ENCODE results near the gene WBP4. TPM values are rescaled to one million over a fixed set of nuclear protein-coding genes. Genes with fewer than 3 reads are reported as not detected.

WBP4 gene
- total RNA-seq, 1 experiment from 2014 or later: 7.2 TPM

DNA sequence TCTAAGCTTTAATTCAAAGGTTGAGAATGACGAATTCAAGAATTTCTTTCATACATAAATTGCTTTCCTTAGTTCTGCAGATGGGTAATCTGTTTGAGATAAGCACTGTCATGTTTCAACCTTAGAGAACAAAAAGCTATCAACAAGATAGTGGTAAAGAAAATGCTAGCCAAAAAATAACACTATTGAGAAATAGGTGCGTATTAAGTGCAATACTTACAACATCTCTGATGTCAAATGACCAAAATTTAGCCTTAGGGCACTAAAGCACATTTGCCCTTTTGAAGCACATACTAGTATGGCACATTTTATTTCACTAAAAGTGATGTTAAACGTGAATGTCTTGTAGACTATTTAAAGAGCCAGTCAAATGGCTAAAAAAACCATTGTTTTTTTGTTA is 66.4 kb downstream of the WBP4 start:
- peaks cover 18 to 24% of the 10 kb centered on the region in 2 experiments for H3K4me1 Mint-ChIP-seq
- Histone ChIP-seq H3K4me2 (ENCODE audit: insufficient read depth, insufficient read length, low read length) (no peak overlapping the region), H2BK12ac (ENCODE audit: insufficient read length, low read depth, low read length) (no peak overlapping the region), H2AK5ac (ENCODE audit: insufficient read length, low read length) (no peak overlapping the region), H3K79me2 (ENCODE audit: insufficient read depth, low read length) (peaks cover 4% of the 10 kb centered on the region; the same call in 1 of the 2 replicates), H3K27me3 (ENCODE audit: insufficient read depth, low read length) (no peaks in the 10 kb centered on the region), H2BK120ac (ENCODE audit: low read depth, low read length, poor library complexity, severe bottlenecking) (no peak overlapping the region), H3K4me1 (ENCODE audit: insufficient read depth, low read length) (peaks cover 5% of the 10 kb centered on the region; the same call in 1 of the 2 replicates), H3K18ac (ENCODE audit: insufficient read length, low read depth, low read length) (no peak overlapping the region), H2BK20ac (ENCODE audit: low read depth, low read length, poor library complexity, severe bottlenecking) (no peak overlapping the region), H3K23ac (ENCODE audit: insufficient read length, low read depth, low read length) (no peak overlapping the region), H4K5ac (ENCODE audit: insufficient read length, low read depth, low read length) (no peak overlapping the region), H4K8ac (replicated peaks; ENCODE audit: insufficient read length, low read depth, low read length) (no peak overlapping the region), H3K23me2 (ENCODE audit: insufficient read length, low read depth, low read length, poor library complexity, severe bottlenecking) (no peaks in the 10 kb centered on the region), H2BK5ac (ENCODE audit: insufficient read length, low read length) (no peak overlapping the region), H3K9ac (ENCODE audit: extremely low read depth, insufficient read length, low read length) (no peak overlapping the region), H2BK15ac (ENCODE audit: low read depth, low read length) (no peak overlapping the region), H3K9me3 (ENCODE audit: control insufficient read depth, low read depth, low read length) (no peaks in the 10 kb centered on the region), H4K20me1 (ENCODE audit: control insufficient read depth, insufficient read depth, insufficient read length) (no peaks in the 10 kb centered on the region), H3K56ac (ENCODE audit: insufficient read length, low read depth, low read length) (no peak overlapping the region), H2AFZ (ENCODE audit: low read length) (no peak overlapping the region), H3K14ac (ENCODE audit: insufficient read depth, low read length) (no peak overlapping the region), H3K27ac (ENCODE audit: insufficient read length, low read depth, low read length) (no peak overlapping the region), H3K79me1 (ENCODE audit: insufficient read depth, low read depth, low read length, poor library complexity, severe bottlenecking) (peaks cover 2% of the 10 kb centered on the region), H3T11ph (ENCODE audit: low read length) (no peak overlapping the region), H3K4ac (ENCODE audit: low read depth, low read length) (no peak overlapping the region), H4K91ac (ENCODE audit: insufficient read length, low read depth, low read length) (no peak overlapping the region)
- no peak for DNase-seq
- H3K36me3 Mint-ChIP-seq (ENCODE audit: insufficient read depth in 1 of 3, low read depth in 3 of 3): peaks cover 16 to 30% (median 27%) of the 10 kb centered on the region in 3 experiments
- TF ChIP-seq, protein P1, sequence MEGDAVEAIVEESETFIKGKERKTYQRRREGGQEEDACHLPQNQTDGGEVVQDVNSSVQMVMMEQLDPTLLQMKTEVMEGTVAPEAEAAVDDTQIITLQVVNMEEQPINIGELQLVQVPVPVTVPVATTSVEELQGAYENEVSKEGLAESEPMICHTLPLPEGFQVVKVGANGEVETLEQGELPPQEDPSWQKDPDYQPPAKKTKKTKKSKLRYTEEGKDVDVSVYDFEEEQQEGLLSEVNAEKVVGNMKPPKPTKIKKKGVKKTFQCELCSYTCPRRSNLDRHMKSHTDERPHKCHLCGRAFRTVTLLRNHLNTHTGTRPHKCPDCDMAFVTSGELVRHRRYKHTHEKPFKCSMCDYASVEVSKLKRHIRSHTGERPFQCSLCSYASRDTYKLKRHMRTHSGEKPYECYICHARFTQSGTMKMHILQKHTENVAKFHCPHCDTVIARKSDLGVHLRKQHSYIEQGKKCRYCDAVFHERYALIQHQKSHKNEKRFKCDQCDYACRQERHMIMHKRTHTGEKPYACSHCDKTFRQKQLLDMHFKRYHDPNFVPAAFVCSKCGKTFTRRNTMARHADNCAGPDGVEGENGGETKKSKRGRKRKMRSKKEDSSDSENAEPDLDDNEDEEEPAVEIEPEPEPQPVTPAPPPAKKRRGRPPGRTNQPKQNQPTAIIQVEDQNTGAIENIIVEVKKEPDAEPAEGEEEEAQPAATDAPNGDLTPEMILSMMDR (conservative IDR thresholded peaks at IDR 0.05): no peak
- H3K9me3 Mint-ChIP-seq: peaks cover 2 to 3% of the 10 kb centered on the region in 2 experiments; a peak in 2 of 5 replicates
- H3K27me3 Mint-ChIP-seq (ENCODE audit: low read depth): no peaks in the 10 kb centered on the region
- no CpG with 5 or more reads among the region's 3 CpGs for WGBS (ENCODE audit: extremely low coverage, insufficient read length, low lambda C conversion rate)
- H3K4me3 Mint-ChIP-seq: no peak overlapping the region
- no peak overlapping the region for H3K27ac Mint-ChIP-seq
